HepG2 (cell line): ENCODE data around the gene CPVL. TPM values are rescaled to one million over a fixed set of nuclear protein-coding genes. Genes with fewer than 3 reads are reported as not detected.

ENCODE experiments used
- ATAC-seq: fragments of 200-7000 bp; cut with Tn5 transposase; 3 replicates; pipeline ENCODE4 v1.9.1; 2020; ENCODE audit warnings: mild to moderate bottlenecking, moderate library complexity
- BruUV-seq: library from RNA; stranded (reverse); fragments of 400-500 nt; replicated peaks from 2 replicates; lab custom pipeline; 2021; lab: Mats Ljungman, UMichigan
- CTCF ChIA-PET: fragments of 300-600 bp; formaldehyde crosslinking; extraction: SDS; loops from one replicate; lab custom pipeline; 2021; ENCODE audit warnings: low total read pairs, inconsistent platforms, low intra/inter-chr PET ratio; lab: Yijun Ruan, JAX
- POLR2A ChIA-PET: fragments of 350-600 bp; sonication (Branson Sonifier 250); formaldehyde crosslinking; loops from one replicate; lab custom pipeline; 2020; ENCODE audit warnings: antibody characterized with exemption, inconsistent platforms; lab: Yijun Ruan, JAX
- DNase-seq: peaks from one replicate; pipeline ENCODE4 v3.0.0-alpha.2; 2015; ENCODE audit warnings: low spot score
- FAIRE-seq: peaks from 3 replicates; lab custom pipeline; 2011; peaks lifted over from hg19 to GRCh38; lab: Jason Lieb, UNC
- H2AFZ ChIP-seq: one replicate; pipeline ENCODE4 v1.6.1; 2011; ENCODE audit warnings: low read length, inconsistent platforms
- H3K27ac ChIP-seq: fragments of 300-600 bp; 3 replicates; pipeline ENCODE4 v1.8.0; 2011; ENCODE audit warnings: mixed run types, mild to moderate bottlenecking, mixed read lengths, low read length, inconsistent platforms; ENCODE audit not compliant: insufficient read depth; ENCODE audit errors: extremely low read length
- H3K27me3 ChIP-seq, 2 experiments: fragments of 200-600 bp in 1 of 2; 2 replicates in 1 of 2; 3 replicates in 1 of 2; pipeline versions ENCODE4 v1.6.0 to v1.8.0; 2011; ENCODE audit warnings: low read length in 2 of 2, mild to moderate bottlenecking in 2 of 2, moderate library complexity in 2 of 2, inconsistent platforms in 1 of 2; ENCODE audit not compliant: insufficient read depth in 2 of 2, control insufficient read depth in 1 of 2
- H3K36me3 ChIP-seq, 2 experiments: fragments of 200-600 bp in 1 of 2; replicated peaks in 1 of 2; 2 replicates in 1 of 2; 3 replicates in 1 of 2; pipeline versions ENCODE4 v1.5.1 to v1.8.0; 2011; ENCODE audit warnings: low read length in 2 of 2, inconsistent platforms in 1 of 2; ENCODE audit not compliant: insufficient read depth in 2 of 2, control insufficient read depth in 1 of 2
- H3K4me1 ChIP-seq: 2 replicates; pipeline ENCODE4 v1.5.1; 2012; ENCODE audit warnings: low read length, inconsistent platforms; ENCODE audit not compliant: insufficient read depth
- H3K4me2 ChIP-seq: 2 replicates; pipeline ENCODE4 v1.6.0; 2011; ENCODE audit warnings: low read depth, low read length, inconsistent platforms
- H3K4me3 ChIP-seq, 3 experiments: fragments of 200-600 bp in 1 of 3; sonication (generic), shearing (Covaris generic) in 1 of 3; replicated peaks in 1 of 3; 2 replicates each; pipeline ENCODE4 v1.5.1; 2011 to 2016; ENCODE audit warnings: low read length in 3 of 3, inconsistent platforms in 2 of 3, low read depth in 2 of 3, mild to moderate bottlenecking in 2 of 3, control low read depth in 1 of 3, mixed read lengths in 1 of 3; ENCODE audit not compliant: insufficient read depth in 1 of 3
- H3K79me2 ChIP-seq: one replicate; pipeline ENCODE4 v1.6.1; 2011; ENCODE audit warnings: low read length, inconsistent platforms; ENCODE audit not compliant: insufficient read depth
- H3K9ac ChIP-seq: 2 replicates; pipeline ENCODE4 v1.6.0; 2011; ENCODE audit warnings: mild to moderate bottlenecking, low read depth, low read length, inconsistent platforms; ENCODE audit not compliant: insufficient read depth
- H3K9me3 ChIP-seq: 2 replicates; pipeline ENCODE4 v1.5.1; 2012; ENCODE audit warnings: mild to moderate bottlenecking, low read length
- H4K20me1 ChIP-seq: 2 replicates; pipeline ENCODE4 v1.6.0; 2011; ENCODE audit warnings: inconsistent platforms, mild to moderate bottlenecking, low read length, moderate library complexity; ENCODE audit not compliant: insufficient read depth
- CEBPG ChIP-seq: IDR thresholded peaks from 2 replicates; pipeline ENCODE4 v1.6.1; 2016
- SATB2 ChIP-seq: sonication (generic); formaldehyde crosslinking; IDR thresholded peaks from 2 replicates; pipeline ENCODE4 v1.5.0; 2020; ENCODE audit warnings: missing genetic modification reagents
- ZBTB7A ChIP-seq: sonication (generic); formaldehyde crosslinking; IDR thresholded peaks from 2 replicates; pipeline ENCODE4 v1.8.0; 2022; ENCODE audit warnings: mild to moderate bottlenecking, missing genetic modification reagents
- ZNF7 ChIP-seq: IDR thresholded peaks from 2 replicates; pipeline ENCODE4 v1.6.1; 2016; ENCODE audit warnings: missing biosample characterization, missing genetic modification reagents
- WGBS: methylation state at CpG from one replicate; pipeline ENCODE4 v1.1.6; 2017; ENCODE audit warnings: low lambda C conversion rate; 5-methylcytosine and 5-hydroxymethylcytosine counted together
- in situ Hi-C: cut with HindIII; loops from 2 replicates; pipeline ENCODE4 v1.10.0; 2017; ENCODE audit warnings: low pct_unique_long_range_greater_than_20kb; ENCODE audit not compliant: extremely low pct_ligation_motif_present
- intact Hi-C: fragments of 100-400 bp; cut with micrococcal nuclease; formaldehyde crosslinking; loops from one replicate; pipeline ENCODE4 v1.10.0; 2022; ENCODE audit not compliant: unreplicated experiment
- polyA plus RNA-seq, 8 experiments: library from polyadenylated mRNA; depleted of rRNA in 3 of 8; stranded (reverse) in 7 of 8; unstranded in 1 of 8; fragments of >200 nt; fragmentation: Illumina TruSeq in 4 of 8; extraction: Trizol in 4 of 8; gene quantifications; 2 replicates each; pipeline versions ENCODE4 v1.2.1 to v1.2.3, GENCODE V29; 2011 to 2016; ENCODE audit warnings: low read depth in 4 of 8, missing spikeins in 1 of 8, mixed read lengths in 1 of 8; ENCODE audit not compliant: insufficient read depth in 1 of 8
- total RNA-seq, 5 experiments: library from RNA; depleted of rRNA; stranded (reverse); fragments of >200 nt; fragmentation: Illumina TruSeq; extraction: Trizol; gene quantifications; 2 replicates each; pipeline ENCODE4 v1.2.3, GENCODE V29; 2016; ENCODE audit warnings: low read depth in 1 of 5
- TF ChIP-seq, protein P1 (sequence below): sonication (generic); formaldehyde crosslinking; IDR thresholded peaks from 2 replicates; pipeline ENCODE4 v1.5.0; 2020; ENCODE audit warnings: mild to moderate bottlenecking, low read depth, missing genetic modification reagents, borderline replicate concordance
- TF ChIP-seq, protein P2 (sequence below): sonication (generic); formaldehyde crosslinking; IDR thresholded peaks from 2 replicates; pipeline ENCODE4 v1.4.0; 2020; ENCODE audit warnings: missing genetic modification reagents

CPVL gene
- total and polyA plus RNA-seq, 2 of the 13 experiments (the other 11 are each of a cell fraction or from before 2014, with no cell fraction given): 59.2 to 294 TPM

DNA sequence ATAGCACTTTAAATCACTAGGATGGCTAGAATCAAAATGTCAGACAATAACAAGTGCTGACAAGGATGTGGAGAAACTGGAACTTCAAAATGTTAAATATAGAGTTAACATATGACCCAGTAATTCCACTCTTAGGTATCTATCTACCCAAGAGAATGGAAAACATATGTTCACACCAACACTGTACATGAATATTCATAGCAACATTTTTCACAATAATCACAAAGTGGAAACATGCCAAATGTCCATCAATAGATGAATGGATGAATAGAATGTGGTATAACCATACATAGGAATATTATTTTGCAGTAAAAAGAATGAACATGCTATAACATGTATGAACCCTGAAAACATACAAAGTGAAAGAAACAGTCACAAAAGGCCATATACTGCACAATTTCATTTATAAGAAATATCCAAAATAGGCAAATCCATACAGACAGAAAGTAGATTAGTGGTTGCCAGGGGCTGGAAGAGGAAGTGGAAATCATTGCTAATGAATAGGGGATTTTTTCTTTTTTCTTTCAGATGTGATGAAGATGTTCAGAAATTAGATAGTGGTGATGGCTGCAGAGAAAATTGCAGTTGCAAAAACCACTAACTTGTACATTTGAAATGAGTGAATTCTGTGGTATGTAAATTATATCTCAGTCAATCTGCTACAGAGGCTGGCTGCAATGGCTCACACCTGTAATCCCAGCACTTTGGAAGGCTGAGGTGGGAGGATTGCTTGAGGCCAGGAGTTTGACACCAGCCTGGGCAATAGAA is 93.0 kb downstream of the CPVL start:
- no TSS peak for BruUV-seq
- H3K27ac ChIP-seq: no peak overlapping the region
- H3K4me1 ChIP-seq: no peaks in the 10 kb centered on the region
- no peak overlapping the region for H3K4me3 ChIP-seq
- H2AFZ ChIP-seq: no peak overlapping the region
- no peaks in the 10 kb centered on the region for H3K27me3 ChIP-seq
- ChIA-PET CTCF (no interaction called here), POLR2A (no interaction called here)
- in situ Hi-C loops (no loop called here), intact Hi-C loops (no loop called here)
- no peaks in the 10 kb centered on the region for H3K36me3 ChIP-seq
- no peak for ATAC-seq
- FAIRE-seq: no peak
- H4K20me1 ChIP-seq: no peaks in the 10 kb centered on the region
- DNase-seq: no peak
- TF ChIP-seq ZNF7 (peak; percentile 77), SATB2 (CRISPR knock-in tag) (no peak)
- no peaks in the 10 kb centered on the region for H3K79me2 ChIP-seq
- no peak overlapping the region for H3K4me2 ChIP-seq
- H3K9ac ChIP-seq: no peak overlapping the region
- no peaks in the 10 kb centered on the region for H3K9me3 ChIP-seq

DNA sequence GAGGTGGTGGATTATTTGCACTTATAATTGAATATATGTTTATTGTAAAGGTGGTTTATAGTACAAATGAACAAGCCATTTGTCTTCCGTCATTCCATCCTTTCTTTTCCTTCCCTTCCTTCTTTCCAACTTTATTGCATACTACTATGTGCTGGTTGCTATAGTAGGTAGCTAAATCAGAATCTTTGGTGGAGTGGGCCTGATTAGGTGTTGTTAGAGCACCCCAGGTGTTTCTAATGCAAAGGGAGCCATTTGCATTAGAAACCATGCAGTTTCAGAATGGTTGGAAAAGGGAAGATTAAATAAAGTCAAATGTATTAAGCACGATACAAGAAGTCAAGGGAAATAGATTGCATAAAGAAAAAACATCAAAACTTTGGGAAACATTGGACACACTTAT is 99.4 kb downstream of the CPVL start:
- POLR2A ChIA-PET: no interaction called here
- CTCF ChIA-PET: no interaction called here
- no peaks in the 10 kb centered on the region for H3K79me2 ChIP-seq
- H4K20me1 ChIP-seq: no peaks in the 10 kb centered on the region
- no peak for ATAC-seq
- no peak overlapping the region for H3K9ac ChIP-seq
- no peaks in the 10 kb centered on the region for H3K9me3 ChIP-seq
- H3K36me3 ChIP-seq: no peaks in the 10 kb centered on the region
- no peak overlapping the region for H2AFZ ChIP-seq
- H3K27me3 ChIP-seq: no peaks in the 10 kb centered on the region
- no peak overlapping the region for H3K27ac ChIP-seq
- H3K4me2 ChIP-seq: no peak overlapping the region
- no peak for FAIRE-seq
- no TSS peak for BruUV-seq
- no peak overlapping the region for H3K4me3 ChIP-seq
- no peaks in the 10 kb centered on the region for H3K4me1 ChIP-seq
- intact Hi-C loops (no loop called here), in situ Hi-C loops (no loop called here)
- no peak for DNase-seq
- 92% methylated on average over 2 of the region's 2 CpGs for WGBS
- TF ChIP-seq, protein P1, sequence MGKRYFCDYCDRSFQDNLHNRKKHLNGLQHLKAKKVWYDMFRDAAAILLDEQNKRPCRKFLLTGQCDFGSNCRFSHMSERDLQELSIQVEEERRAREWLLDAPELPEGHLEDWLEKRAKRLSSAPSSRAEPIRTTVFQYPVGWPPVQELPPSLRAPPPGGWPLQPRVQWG (CRISPR knock-in tag): no peak
- TF ChIP-seq, protein P2, sequence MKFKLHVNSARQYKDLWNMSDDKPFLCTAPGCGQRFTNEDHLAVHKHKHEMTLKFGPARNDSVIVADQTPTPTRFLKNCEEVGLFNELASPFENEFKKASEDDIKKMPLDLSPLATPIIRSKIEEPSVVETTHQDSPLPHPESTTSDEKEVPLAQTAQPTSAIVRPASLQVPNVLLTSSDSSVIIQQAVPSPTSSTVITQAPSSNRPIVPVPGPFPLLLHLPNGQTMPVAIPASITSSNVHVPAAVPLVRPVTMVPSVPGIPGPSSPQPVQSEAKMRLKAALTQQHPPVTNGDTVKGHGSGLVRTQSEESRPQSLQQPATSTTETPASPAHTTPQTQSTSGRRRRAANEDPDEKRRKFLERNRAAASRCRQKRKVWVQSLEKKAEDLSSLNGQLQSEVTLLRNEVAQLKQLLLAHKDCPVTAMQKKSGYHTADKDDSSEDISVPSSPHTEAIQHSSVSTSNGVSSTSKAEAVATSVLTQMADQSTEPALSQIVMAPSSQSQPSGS (CRISPR knock-in tag): no peak
- TF ChIP-seq ZBTB7A (CRISPR knock-in tag) (no peak), CEBPG (CRISPR knock-in tag) (no peak)
